Ecto neural progenitor cell (in vitro differentiated cells): ENCODE measurements around the gene CXCL16.

Experiments used
- DNase-seq: peaks from one replicate; pipeline ENCODE4 v3.0.0-alpha.2; 2018; ENCODE audit warnings: low spot score

The CXCL16 gene

GRCh38 chr17:4750606-4751005 lies 10.9 kb upstream of the CXCL16 start:
- no peak for DNase-seq

- no peak for DNase-seq
Measured at GRCh38 chr17:4748686-4749085, 9.0 kb upstream of the CXCL16 start.

DNA sequence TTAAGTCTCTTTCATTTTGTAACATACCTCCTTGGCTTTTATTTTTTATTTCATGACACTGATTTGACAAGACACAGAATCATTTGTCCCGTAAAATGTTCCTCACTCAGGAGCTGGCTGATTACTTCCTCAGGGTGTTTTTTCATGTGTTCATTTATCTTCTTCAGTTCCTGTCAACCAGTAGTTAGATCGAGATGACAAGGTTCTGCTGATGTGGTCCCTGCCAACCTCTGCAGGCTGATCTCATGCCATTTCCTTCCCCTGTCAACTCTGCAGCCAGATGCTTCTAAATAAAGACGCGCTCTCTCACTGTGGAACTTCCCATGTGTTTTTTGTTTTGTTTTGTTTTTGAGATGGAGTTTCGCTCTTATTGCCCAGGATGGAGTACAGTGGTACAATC lies 8.1 kb upstream of the CXCL16 start:
- DNase-seq = no peak

- peak; percentile 79 for DNase-seq
Measured at GRCh38 chr17:4744999-4745969, 5.6 kb upstream of the CXCL16 start.

DNA sequence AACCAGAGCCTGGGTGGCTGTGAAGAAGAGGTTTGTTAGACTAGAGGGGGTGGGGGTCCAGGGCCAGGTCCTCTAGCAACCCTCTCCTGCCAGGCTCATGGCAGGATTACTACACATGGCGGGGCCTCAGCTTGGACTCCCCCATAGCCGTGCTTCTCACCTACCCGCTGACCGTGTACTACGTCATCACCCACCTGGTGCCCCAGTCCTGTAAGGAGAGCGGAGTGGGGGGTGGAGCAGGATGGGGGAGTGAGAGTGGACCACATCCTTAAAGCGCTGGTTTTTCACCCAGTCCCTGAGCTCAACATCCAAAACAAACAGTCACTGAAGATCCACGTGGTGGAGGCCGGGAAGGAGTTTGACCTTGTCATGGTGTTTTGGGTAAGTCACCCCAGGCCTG lies 4.2 kb upstream of the CXCL16 start:
- no peak for DNase-seq

DNA sequence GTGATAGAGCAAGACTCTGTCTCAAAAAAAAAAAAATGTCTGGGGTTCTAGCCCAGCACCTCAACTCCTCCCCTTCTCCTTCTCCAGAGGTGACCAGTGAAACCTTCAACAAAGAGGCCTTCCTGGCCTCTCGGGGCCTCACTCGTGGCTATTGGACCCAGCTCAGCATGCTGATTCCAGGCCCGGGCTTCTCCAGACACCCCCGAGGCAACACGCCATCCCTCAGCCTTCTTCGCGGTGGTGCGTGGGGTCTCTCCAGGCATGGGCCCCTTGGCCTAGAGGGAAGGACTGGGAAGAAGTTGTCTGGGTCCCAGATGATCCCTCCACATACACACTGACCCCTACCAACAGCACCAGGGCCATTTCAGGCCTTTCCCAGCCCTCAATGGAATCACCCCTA lies 3.5 kb upstream of the CXCL16 start:
- no peak for DNase-seq

DNA sequence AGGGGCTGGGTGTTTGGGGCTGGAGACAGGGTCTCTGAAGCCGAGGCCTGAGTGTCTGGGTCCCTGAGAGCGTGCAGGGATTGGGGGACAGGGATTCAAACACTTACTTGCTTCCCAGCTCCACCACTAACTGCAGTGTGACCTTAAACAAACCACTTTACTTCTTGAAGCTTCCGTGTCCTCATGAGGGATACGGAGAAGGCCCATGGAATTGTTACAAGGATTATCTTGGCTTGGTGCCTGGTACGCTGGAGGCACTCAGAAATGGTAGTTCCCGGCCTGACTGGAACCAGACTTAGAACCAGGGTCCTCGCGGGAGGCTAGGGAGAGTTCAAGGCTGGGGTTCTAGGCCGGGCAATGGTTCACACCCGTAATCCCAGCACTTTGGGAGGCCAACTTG lies 2.9 kb upstream of the CXCL16 start:
- no peak for DNase-seq

DNA sequence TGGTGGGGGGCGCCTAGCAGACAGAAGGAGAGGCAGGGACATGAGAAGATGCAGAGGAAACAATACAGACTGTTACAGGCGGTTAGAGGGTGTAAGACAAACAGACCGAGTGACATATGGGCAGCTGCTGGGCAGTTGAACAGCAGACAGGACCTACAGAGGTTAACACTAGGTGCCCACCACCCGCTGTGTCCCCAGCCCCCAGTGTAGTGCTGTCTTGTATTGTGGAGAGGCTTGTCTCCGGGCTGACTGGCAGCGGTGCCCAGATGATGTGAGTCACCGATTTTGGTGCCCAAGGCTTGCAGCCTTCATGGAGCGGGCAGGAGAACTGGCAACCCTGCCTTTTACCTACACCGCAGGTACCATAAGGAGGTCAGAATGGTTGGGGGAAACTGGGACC lies 2.4 kb upstream of the CXCL16 start:
- DNase-seq = no peak

- no peak for DNase-seq
Measured at GRCh38 chr17:4741544-4741943, 1.8 kb upstream of the CXCL16 start.

- DNase-seq = no peak
Measured at GRCh38 chr17:4740584-4740983, 856 bp upstream of the CXCL16 start.

DNA sequence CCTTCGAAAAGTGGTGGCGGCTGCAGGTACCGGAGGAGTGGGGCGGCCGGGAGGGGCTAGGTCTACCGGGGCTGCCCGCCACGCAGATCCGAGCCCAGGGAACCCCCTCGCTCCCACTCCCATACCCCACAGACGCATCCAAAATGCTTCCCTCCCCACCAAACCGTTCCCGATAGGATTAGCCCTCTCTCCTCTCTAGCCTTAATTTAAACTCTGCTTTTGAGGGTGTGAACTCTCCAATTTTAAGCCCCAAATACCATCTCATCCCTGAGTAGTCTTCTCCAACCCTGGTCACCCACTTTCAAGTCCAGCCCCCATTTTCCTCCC lies 260 bp upstream of the CXCL16 start:
- no peak for DNase-seq

DNA sequence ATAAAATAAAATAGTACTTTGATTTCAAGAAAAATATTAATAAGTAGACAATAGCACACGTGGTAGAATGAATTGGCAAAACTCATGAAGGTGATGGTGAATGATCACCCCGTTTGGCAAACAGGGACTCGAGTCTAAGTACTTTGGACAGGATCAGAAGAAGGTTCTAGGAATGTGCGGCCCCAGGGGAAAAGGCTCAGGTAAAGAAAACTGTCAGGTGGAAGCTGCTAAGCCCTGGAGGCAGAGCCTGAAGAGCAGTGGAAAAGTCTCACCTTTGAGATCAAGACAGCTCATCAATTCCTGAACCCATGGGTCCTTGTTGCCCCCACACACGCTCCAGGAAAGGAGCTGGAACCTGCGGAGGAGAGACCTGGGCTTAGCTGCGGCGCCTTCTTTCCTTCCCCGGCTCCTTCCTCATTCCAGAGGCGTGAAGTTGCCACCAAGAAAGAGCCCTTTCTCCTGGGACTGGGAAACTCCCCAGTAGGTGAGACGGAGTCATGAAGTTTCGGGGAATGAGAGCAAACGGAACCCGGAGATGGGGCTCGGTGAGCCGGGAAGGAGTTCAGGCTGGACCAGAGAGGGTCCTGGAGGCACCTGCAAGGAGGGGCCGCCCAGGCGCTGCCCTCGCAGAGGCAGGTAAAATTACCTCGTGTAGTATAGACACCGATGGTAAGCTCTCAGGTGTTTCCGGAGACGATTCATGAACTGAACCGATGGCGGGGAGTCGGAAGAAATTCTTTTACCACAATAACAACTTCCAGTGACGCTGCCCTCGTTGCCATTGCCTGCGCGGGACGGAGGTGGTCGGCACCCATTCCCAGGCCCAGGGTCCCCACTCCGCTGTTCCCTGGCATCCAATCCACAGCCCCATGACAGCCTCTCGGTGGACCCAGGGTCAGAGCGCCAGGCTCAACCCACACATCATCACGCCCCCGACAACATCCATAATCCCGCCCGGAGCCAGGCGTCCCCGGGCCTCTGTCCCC lies 1.3 kb downstream of the CXCL16 start:
- no peak for DNase-seq

- DNase-seq = no peak
Measured at GRCh38 chr17:4735876-4736651, 3.7 kb downstream of the CXCL16 start.

DNA sequence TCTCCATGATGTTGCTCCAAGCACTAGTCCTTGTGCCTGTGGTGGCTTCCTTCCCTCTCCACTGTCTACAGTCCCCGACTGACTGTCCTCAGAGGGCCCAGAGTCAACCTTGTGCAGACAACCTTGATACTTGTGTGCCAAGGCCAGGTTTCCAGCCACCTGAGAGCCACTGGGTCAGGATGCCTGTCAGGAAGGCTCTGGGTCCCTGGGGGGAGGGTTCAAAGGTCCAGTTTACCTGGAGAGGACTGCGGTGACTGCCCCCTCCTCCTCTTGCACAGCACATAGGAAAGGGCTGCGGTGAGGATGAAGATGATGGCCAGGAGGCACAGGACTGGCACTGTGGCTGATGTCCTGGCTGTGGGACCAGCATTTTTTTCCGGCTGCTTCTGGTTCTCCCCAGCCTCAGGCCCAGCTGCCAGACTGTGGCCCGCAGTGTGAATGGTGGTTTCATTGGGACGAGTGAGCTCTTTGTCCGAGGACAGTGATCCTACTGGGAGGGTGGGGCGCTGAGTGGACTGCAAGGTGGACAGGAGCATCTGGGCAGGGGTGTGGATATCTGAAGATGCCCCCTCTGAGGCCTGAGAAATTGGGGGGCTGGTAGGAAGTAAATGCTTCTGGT lies 4.8 kb downstream of the CXCL16 start:
- DNase-seq = no peak

GRCh38 chr17:4733073-4733531 lies 6.6 kb downstream of the CXCL16 start:
- DNase-seq = no peak

DNA sequence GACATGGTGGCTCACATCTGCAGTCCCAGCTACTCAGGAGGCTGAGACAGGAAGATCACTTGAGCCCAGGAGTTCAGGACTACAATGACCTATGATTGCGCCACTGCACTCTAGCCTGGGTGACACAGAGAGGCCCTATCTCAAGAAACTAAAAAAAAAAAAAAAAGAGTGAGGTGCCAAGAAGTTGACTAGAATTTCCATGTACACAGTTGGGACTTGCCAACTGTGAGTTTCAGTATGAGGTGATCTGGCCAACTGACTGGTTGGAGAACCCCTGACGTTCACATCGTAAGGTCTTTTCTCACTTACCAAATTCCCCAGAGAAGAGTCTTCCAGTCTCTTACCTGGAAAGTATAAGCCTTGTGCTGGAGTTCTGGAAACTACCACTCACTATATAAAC lies 11.6 kb downstream of the CXCL16 start:
- DNase-seq = no peak

DNA sequence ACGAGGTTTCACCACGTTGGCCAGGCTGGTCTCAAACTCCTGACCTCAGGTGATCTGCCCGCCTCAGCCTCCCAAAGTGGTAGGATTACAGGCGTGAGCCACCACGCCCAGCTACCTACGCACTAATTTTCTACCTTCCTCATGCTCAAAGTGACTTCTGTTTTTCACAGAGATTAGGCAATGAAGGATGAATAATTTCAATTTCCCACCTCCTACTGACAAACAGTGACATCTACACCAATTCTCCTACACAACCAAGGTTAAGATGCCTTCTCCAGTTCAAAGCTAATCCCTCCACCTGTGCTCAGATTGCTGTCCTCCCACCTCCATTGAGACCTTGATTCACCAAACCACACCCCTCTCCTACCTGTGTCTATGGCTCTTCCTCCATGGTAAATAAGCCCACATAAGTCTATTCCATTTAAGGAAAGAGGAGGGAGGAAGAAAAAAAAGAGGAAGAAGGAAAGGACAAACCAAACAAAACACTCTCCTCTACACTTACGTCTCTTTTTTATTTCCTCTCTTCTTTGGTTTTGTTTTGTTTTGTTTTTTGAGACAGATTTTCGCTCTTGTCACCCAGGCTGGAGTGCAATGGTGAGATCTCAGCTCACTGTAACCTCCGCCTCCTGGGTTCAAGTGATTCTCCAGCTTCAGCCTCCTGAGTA lies 13.9 kb downstream of the CXCL16 start:
- DNase-seq = no peak

DNA sequence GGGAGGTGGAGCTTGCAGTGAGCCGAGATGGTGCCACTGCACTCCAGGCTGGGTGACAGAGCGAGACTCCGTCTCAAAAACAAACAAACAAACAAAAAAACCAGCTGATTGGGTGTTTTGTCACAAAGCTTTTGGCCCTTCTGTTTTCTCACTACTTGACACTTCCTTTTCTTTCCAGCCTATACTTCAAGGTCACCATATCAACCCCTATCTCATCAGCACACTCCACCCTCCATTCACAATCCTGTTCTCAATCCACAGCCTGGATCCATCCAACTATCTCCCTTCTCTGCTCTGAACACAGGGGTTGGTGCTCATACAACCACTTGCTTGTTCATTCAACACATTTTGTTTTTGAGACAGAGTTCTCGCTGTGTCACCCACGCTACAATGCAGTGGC lies 15.1 kb downstream of the CXCL16 start:
- no peak for DNase-seq

DNA sequence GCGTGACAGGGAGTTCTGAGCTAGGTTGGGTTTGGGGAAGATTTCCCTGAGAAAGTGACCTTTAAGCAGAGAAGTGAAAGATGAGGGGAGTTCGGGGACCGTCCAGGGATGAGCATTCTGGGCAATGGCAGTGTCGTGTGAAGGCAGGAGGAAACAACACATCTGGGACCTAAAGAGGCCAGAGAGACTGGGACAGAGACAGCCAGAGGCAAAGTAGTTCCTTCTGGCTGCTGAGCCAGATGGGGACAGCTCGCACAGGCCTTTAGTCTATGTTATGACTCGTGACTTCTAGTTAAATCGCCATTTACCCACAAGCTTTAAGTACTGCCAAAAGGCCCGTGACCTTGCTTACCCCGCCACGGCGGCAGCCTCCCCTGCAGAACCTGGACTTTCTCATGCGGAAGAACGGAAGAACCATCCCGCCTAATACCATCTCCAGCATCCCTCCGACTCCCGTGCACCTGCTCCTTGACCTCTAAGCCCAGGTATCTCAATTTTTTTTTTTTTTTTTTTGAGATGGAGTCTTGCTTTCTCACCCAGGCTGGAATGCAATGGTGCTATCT lies 17.0 kb downstream of the CXCL16 start:
- no peak for DNase-seq

DNA sequence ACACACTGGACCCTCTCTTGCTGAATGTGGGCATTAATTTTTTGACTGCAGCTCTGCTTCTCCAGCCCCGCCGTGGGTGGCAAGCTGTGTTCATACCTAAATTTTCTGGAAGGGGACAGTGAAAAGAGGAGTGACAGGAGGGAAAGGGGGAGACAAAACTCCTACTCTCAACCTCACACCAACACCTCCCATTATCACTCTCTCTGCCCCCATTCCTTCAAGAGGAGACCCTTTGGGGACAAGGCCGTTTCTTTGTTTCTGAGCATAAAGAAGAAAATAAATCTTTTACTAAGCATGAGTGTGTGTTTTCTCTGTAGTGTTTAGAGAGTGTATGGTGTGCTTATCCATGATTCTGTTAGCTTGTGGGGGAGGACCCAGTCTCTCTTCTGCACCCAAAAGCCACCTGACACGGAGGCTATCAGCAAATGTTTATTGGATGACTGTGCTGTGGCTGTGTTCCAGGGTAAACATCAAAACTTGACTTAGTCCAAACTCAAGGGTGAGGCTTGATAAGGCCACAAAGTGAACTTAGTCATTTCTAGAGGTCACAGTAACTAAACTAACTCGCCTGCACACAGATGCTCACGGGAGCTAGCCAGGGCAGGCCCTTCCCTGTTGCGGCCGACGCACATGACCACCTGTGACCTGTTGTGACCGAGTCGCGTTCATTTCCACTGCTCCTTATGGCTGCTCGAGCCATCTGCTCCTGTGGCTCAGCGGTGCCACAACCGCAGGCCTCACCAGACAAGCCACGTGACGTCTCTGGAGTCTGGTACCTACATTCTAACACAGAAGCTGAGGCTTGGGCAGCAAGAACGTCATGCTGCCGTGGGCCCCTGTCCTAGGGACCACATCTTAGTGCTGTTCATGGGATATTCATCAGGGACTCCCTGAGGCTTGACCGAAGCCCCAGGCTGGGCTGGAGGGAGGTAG lies 18.3 kb downstream of the CXCL16 start:
- DNase-seq = no peak
